HEK293 (cell line): ENCODE data around the gene NOPCHAP1.

Source experiments
- CTCF ChIA-PET: fragments of 350-600 bp; formaldehyde crosslinking; extraction: SDS; loops from one replicate; lab custom pipeline; 2021; ENCODE audit warnings: antibody characterized with exemption; lab: Yijun Ruan, JAX
- POLR2A ChIA-PET: fragments of 300-600 bp; formaldehyde crosslinking; extraction: SDS; loops from one replicate; lab custom pipeline; 2020; ENCODE audit warnings: antibody characterized with exemption, inconsistent platforms; lab: Yijun Ruan, JAX
- H3K27ac ChIP-seq: fragments of 200-500 bp; sonication (Bioruptor generic); 2 replicates; pipeline ENCODE4 v1.5.1; 2014; ENCODE audit warnings: low read depth, low read length, control low read depth, inconsistent platforms; ENCODE audit errors: extremely low read depth
- H3K36me3 ChIP-seq, 2 experiments: fragments of 200-500 bp in 1 of 2; sonication (Bioruptor generic) in 1 of 2; 1 replicate in 1 of 2; 2 replicates in 1 of 2; pipeline ENCODE4 v1.5.1; 2014 to 2017; ENCODE audit warnings: inconsistent platforms in 2 of 2, low read length in 2 of 2; ENCODE audit not compliant: control insufficient read depth in 2 of 2, insufficient read depth in 1 of 2
- H3K4me1 ChIP-seq: fragments of 200-500 bp; sonication (Bioruptor generic); 2 replicates; pipeline ENCODE4 v1.5.1; 2014; ENCODE audit warnings: mild to moderate bottlenecking, low read length, inconsistent platforms; ENCODE audit not compliant: control insufficient read depth, insufficient read depth
- H3K4me3 ChIP-seq: 2 replicates; pipeline ENCODE4 v1.5.1; 2011; ENCODE audit warnings: low read depth, mild to moderate bottlenecking, control low read depth, low read length, moderate library complexity
- H3K9me3 ChIP-seq: fragments of 200-500 bp; sonication (Bioruptor generic); 2 replicates; pipeline ENCODE4 v1.5.1; 2014; ENCODE audit warnings: low read depth, low read length, inconsistent platforms; ENCODE audit not compliant: control insufficient read depth, insufficient read depth
- BCL11A ChIP-seq: fragments of 450-650 bp; formaldehyde crosslinking; IDR thresholded peaks from 2 replicates; pipeline ENCODE4 v1.5.1; 2016; ENCODE audit warnings: low read depth, missing biosample characterization, missing genetic modification characterization
- BCL11B ChIP-seq: fragments of 450-650 bp; formaldehyde crosslinking; IDR thresholded peaks from 2 replicates; pipeline ENCODE4 v1.5.1; 2016; ENCODE audit warnings: low read depth, missing biosample characterization, missing genetic modification characterization
- FEZF1 ChIP-seq: fragments of 450-650 bp; formaldehyde crosslinking; IDR thresholded peaks from 2 replicates; pipeline ENCODE4 v1.5.1; 2016; ENCODE audit warnings: missing biosample characterization, missing genetic modification characterization
- KLF16 ChIP-seq: fragments of 450-650 bp; formaldehyde crosslinking; IDR thresholded peaks from 2 replicates; pipeline ENCODE4 v1.5.1; 2017; ENCODE audit warnings: missing biosample characterization, missing genetic modification characterization
- OSR2 ChIP-seq: fragments of 450-650 bp; formaldehyde crosslinking; IDR thresholded peaks from 2 replicates; pipeline ENCODE4 v1.5.1; 2016; ENCODE audit warnings: missing biosample characterization, missing genetic modification characterization
- ZNF510 ChIP-seq: fragments of 450-650 bp; formaldehyde crosslinking; IDR thresholded peaks from 2 replicates; pipeline ENCODE4 v1.5.1; 2018; ENCODE audit warnings: mild to moderate bottlenecking, missing genetic modification characterization, missing biosample characterization; ENCODE audit not compliant: insufficient replicate concordance
- ZNF514 ChIP-seq: fragments of 450-650 bp; formaldehyde crosslinking; IDR thresholded peaks from 2 replicates; pipeline ENCODE4 v1.5.1; 2016; ENCODE audit warnings: missing biosample characterization, missing genetic modification characterization
- ZNF621 ChIP-seq: fragments of 450-650 bp; formaldehyde crosslinking; IDR thresholded peaks from 2 replicates; pipeline ENCODE4 v1.5.1; 2017; ENCODE audit warnings: missing biosample characterization, missing genetic modification characterization
- ZNF660 ChIP-seq: fragments of 450-650 bp; IDR thresholded peaks from 2 replicates; pipeline ENCODE4 v1.5.1; 2018; ENCODE audit warnings: missing biosample characterization, mild to moderate bottlenecking, missing genetic modification characterization
- ZNF747 ChIP-seq: fragments of 450-650 bp; formaldehyde crosslinking; IDR thresholded peaks from 2 replicates; pipeline ENCODE4 v1.5.1; 2016; ENCODE audit warnings: missing biosample characterization, missing genetic modification characterization
- ZNF843 ChIP-seq: fragments of 450-650 bp; formaldehyde crosslinking; IDR thresholded peaks from 2 replicates; pipeline ENCODE4 v1.5.1; 2016; ENCODE audit warnings: missing biosample characterization, missing genetic modification characterization
- ZSCAN30 ChIP-seq: fragments of 450-650 bp; IDR thresholded peaks from 2 replicates; pipeline ENCODE4 v1.5.1; 2018; ENCODE audit warnings: missing biosample characterization, mild to moderate bottlenecking, missing genetic modification characterization, moderate library complexity
- TF ChIP-seq, protein P1 (sequence below): fragments of 450-650 bp; formaldehyde crosslinking; IDR thresholded peaks from 2 replicates; pipeline ENCODE4 v1.5.1; 2016; ENCODE audit warnings: missing biosample characterization, missing genetic modification characterization
- TF ChIP-seq, protein P2 (sequence below): fragments of 450-650 bp; formaldehyde crosslinking; IDR thresholded peaks from 2 replicates; pipeline ENCODE4 v1.5.1; 2017; ENCODE audit warnings: missing biosample characterization, missing genetic modification characterization
- TF ChIP-seq, protein P3 (sequence below): fragments of 450-650 bp; formaldehyde crosslinking; IDR thresholded peaks from 2 replicates; pipeline ENCODE4 v1.5.1; 2017; ENCODE audit warnings: missing biosample characterization, missing genetic modification characterization
- TF ChIP-seq, protein P4 (sequence below): fragments of 450-650 bp; formaldehyde crosslinking; IDR thresholded peaks from 2 replicates; pipeline ENCODE4 v1.5.1; 2016; ENCODE audit warnings: missing biosample characterization, missing genetic modification characterization
- TF ChIP-seq, protein P5 (sequence below): fragments of 450-650 bp; formaldehyde crosslinking; IDR thresholded peaks from 2 replicates; pipeline ENCODE4 v1.5.1; 2016; ENCODE audit warnings: missing biosample characterization, missing genetic modification characterization
- TF ChIP-seq, protein P6 (sequence below): fragments of 450-650 bp; formaldehyde crosslinking; IDR thresholded peaks from 2 replicates; pipeline ENCODE4 v1.5.1; 2017; ENCODE audit warnings: missing biosample characterization, missing genetic modification characterization

The NOPCHAP1 gene

DNA sequence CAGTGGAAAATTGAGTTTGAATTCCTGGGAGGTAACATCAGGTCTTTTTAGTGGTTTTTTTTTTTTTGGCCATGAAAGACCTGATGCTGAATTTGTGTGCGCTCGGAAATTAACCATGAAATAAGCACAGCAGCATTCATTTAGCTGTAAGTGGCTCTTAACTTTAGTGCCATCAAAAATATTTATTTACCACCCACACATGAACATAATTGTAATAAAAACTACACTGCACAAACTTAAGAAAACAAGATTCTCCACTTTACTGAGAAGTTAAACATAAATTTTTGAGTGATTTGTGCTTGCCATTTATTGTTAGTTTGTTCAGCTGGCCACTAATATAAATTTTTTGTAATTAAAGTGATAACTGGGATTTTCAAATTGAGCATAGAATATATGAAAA lies 30.4 kb upstream of the NOPCHAP1 start:
- no peaks in the 10 kb centered on the region for H3K36me3 ChIP-seq
- no peaks in the 10 kb centered on the region for H3K9me3 ChIP-seq
- H3K27ac ChIP-seq, result no peak overlapping the region
- ChIA-PET CTCF (no interaction called here), POLR2A (no interaction called here)
- no peak overlapping the region for H3K4me3 ChIP-seq
- H3K4me1 ChIP-seq, result peaks cover 39% of the 10 kb centered on the region
- TF ChIP-seq BCL11B (no peak), BCL11A (tag by site-specific recombination) (peak; percentile 24; the same call in 1 of the 2 replicates), ZSCAN30 (tag by site-specific recombination) (no peak), OSR2 (peak; percentile 62), ZNF843 (tag by site-specific recombination) (peak; percentile 45; the same call in 1 of the 2 replicates), ZNF660 (no peak), ZNF621 (tag by site-specific recombination) (no peak), ZNF514 (no peak), ZNF510 (tag by site-specific recombination) (no peak), ZNF747 (tag by site-specific recombination) (no peak), KLF16 (no peak), FEZF1 (tag by site-specific recombination) (peak; percentile 33; the same call in 1 of the 2 replicates)
- TF ChIP-seq, protein P1, sequence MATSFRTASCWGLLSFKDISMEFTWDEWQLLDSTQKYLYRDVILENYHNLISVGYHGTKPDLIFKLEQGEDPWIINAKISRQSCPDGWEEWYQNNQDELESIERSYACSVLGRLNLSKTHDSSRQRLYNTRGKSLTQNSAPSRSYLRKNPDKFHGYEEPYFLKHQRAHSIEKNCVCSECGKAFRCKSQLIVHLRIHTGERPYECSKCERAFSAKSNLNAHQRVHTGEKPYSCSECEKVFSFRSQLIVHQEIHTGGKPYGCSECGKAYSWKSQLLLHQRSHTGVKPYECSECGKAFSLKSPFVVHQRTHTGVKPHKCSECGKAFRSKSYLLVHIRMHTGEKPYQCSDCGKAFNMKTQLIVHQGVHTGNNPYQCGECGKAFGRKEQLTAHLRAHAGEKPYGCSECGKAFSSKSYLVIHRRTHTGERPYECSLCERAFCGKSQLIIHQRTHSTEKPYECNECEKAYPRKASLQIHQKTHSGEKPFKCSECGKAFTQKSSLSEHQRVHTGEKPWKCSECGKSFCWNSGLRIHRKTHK (tag by site-specific recombination), result no peak
- TF ChIP-seq, protein P2, sequence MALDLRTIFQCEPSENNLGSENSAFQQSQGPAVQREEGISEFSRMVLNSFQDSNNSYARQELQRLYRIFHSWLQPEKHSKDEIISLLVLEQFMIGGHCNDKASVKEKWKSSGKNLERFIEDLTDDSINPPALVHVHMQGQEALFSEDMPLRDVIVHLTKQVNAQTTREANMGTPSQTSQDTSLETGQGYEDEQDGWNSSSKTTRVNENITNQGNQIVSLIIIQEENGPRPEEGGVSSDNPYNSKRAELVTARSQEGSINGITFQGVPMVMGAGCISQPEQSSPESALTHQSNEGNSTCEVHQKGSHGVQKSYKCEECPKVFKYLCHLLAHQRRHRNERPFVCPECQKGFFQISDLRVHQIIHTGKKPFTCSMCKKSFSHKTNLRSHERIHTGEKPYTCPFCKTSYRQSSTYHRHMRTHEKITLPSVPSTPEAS (tag by site-specific recombination), result 0 out of 2 replicates have a peak, but pooled peaks have one; percentile 15
- TF ChIP-seq, protein P3, sequence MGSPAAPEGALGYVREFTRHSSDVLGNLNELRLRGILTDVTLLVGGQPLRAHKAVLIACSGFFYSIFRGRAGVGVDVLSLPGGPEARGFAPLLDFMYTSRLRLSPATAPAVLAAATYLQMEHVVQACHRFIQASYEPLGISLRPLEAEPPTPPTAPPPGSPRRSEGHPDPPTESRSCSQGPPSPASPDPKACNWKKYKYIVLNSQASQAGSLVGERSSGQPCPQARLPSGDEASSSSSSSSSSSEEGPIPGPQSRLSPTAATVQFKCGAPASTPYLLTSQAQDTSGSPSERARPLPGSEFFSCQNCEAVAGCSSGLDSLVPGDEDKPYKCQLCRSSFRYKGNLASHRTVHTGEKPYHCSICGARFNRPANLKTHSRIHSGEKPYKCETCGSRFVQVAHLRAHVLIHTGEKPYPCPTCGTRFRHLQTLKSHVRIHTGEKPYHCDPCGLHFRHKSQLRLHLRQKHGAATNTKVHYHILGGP (tag by site-specific recombination), result 0 out of 2 replicates have a peak, but pooled peaks have one; percentile 29
- TF ChIP-seq, protein P4, sequence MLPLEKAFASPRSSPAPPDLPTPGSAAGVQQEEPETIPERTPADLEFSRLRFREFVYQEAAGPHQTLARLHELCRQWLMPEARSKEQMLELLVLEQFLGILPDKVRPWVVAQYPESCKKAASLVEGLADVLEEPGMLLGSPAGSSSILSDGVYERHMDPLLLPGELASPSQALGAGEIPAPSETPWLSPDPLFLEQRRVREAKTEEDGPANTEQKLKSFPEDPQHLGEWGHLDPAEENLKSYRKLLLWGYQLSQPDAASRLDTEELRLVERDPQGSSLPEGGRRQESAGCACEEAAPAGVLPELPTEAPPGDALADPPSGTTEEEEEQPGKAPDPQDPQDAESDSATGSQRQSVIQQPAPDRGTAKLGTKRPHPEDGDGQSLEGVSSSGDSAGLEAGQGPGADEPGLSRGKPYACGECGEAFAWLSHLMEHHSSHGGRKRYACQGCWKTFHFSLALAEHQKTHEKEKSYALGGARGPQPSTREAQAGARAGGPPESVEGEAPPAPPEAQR (tag by site-specific recombination), result no peak
- TF ChIP-seq, protein P5, sequence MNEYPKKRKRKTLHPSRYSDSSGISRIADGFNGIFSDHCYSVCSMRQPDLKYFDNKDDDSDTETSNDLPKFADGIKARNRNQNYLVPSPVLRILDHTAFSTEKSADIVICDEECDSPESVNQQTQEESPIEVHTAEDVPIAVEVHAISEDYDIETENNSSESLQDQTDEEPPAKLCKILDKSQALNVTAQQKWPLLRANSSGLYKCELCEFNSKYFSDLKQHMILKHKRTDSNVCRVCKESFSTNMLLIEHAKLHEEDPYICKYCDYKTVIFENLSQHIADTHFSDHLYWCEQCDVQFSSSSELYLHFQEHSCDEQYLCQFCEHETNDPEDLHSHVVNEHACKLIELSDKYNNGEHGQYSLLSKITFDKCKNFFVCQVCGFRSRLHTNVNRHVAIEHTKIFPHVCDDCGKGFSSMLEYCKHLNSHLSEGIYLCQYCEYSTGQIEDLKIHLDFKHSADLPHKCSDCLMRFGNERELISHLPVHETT (tag by site-specific recombination), result no peak
- TF ChIP-seq, protein P6, sequence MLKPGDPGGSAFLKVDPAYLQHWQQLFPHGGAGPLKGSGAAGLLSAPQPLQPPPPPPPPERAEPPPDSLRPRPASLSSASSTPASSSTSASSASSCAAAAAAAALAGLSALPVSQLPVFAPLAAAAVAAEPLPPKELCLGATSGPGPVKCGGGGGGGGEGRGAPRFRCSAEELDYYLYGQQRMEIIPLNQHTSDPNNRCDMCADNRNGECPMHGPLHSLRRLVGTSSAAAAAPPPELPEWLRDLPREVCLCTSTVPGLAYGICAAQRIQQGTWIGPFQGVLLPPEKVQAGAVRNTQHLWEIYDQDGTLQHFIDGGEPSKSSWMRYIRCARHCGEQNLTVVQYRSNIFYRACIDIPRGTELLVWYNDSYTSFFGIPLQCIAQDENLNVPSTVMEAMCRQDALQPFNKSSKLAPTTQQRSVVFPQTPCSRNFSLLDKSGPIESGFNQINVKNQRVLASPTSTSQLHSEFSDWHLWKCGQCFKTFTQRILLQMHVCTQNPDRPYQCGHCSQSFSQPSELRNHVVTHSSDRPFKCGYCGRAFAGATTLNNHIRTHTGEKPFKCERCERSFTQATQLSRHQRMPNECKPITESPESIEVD (tag by site-specific recombination), result peak; percentile 93
